Activated naive CD4-positive, alpha-beta T cell treated with anti-CD3 and anti-CD28 coated beads, Interleukin-2, amount 50 U/mL, for 24 hours (primary cell): ENCODE measurements around the gene SPIRE2.
A peak's percentile ranks its signal among the peaks of the same experiment; 100 is the strongest.

Experiments used
- H3K27ac Mint-ChIP-seq: one replicate; pipeline ENCODE4 v1.8.0; 2021; ENCODE audit warnings: mild to moderate bottlenecking, mixed read lengths
- H3K27me3 Mint-ChIP-seq: one replicate; pipeline ENCODE4 v1.8.0; 2021; ENCODE audit warnings: mixed read lengths
- H3K36me3 Mint-ChIP-seq: one replicate; pipeline ENCODE4 v1.8.0; 2021; ENCODE audit warnings: mixed read lengths
- H3K4me1 Mint-ChIP-seq: one replicate; pipeline ENCODE4 v1.8.0; 2021; ENCODE audit warnings: mixed read lengths
- H3K4me3 Mint-ChIP-seq: one replicate; pipeline ENCODE4 v1.8.0; 2021; ENCODE audit warnings: mild to moderate bottlenecking, mixed read lengths
- H3K9me3 Mint-ChIP-seq: one replicate; pipeline ENCODE4 v1.8.0; 2021; ENCODE audit warnings: mixed read lengths

The SPIRE2 gene

DNA sequence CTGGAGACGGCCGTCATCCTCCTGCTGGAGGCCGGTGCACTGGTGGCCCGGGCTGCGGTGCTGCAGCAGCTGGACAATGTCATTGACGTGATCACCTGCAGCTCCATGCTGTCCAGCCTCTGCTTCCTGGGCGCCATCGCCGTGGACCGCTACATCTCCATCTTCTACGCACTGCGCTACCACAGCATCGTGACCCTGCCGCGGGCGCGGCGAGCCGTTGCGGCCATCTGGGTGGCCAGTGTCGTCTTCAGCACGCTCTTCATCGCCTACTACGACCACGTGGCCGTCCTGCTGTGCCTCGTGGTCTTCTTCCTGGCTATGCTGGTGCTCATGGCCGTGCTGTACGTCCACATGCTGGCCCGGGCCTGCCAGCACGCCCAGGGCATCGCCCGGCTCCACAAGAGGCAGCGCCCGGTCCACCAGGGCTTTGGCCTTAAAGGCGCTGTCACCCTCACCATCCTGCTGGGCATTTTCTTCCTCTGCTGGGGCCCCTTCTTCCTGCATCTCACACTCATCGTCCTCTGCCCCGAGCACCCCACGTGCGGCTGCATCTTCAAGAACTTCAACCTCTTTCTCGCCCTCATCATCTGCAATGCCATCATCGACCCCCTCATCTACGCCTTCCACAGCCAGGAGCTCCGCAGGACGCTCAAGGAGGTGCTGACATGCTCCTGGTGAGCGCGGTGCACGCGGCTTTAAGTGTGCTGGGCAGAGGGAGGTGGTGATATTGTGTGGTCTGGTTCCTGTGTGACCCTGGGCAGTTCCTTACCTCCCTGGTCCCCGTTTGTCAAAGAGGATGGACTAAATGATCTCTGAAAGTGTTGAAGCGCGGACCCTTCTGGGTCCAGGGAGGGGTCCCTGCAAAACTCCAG, 91.5 kb downstream of the SPIRE2 start:
- H3K4me3 Mint-ChIP-seq = peak overlapping the region; percentile 34
- peak overlapping the region; percentile 80 for H3K27ac Mint-ChIP-seq
- H3K27me3 Mint-ChIP-seq = peaks cover 15% of the 10 kb centered on the region
- no peaks in the 10 kb centered on the region for H3K36me3 Mint-ChIP-seq
- H3K4me1 Mint-ChIP-seq = peaks cover 35% of the 10 kb centered on the region
- H3K9me3 Mint-ChIP-seq = no peaks in the 10 kb centered on the region

DNA sequence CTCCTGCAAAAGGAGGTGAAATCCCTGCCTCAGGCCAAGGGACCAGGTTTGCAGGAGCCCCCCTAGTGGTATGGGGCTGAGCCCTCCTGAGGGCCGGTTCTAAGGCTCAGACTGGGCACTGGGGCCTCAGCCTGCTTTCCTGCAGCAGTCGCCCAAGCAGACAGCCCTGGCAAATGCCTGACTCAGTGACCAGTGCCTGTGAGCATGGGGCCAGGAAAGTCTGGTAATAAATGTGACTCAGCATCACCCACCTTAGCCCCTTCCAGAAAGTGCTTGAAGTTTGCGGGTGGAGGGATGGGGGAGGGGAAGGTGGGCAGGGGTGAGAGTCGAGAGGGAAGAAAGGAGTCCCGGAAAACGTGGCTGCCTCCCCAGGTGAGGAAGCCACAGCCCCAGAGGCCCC, 92.4 kb downstream of the SPIRE2 start:
- Mint-ChIP-seq H3K4me1 (peaks cover 39% of the 10 kb centered on the region), H3K27ac (no peak overlapping the region), H3K27me3 (peaks cover 17% of the 10 kb centered on the region), H3K4me3 (no peak overlapping the region), H3K9me3 (no peaks in the 10 kb centered on the region), H3K36me3 (no peaks in the 10 kb centered on the region)
